C4-2B (cell line): Measurements from ENCODE around the gene LMOD1.

Experiments
- H3K27ac ChIP-seq: fragments of 450-650 bp; 2 replicates; pipeline ENCODE4 v1.5.1; 2017
- ZFX ChIP-seq: fragments of 450-650 bp; IDR thresholded peaks from 2 replicates; pipeline ENCODE4 v1.6.1; 2017
- TF ChIP-seq, protein P1 (sequence below): fragments of 450-650 bp; conservative IDR thresholded peaks from 2 replicates; pipeline ENCODE4 v1.5.1; 2017; ENCODE audit warnings: mild to moderate bottlenecking

The LMOD1 gene

DNA sequence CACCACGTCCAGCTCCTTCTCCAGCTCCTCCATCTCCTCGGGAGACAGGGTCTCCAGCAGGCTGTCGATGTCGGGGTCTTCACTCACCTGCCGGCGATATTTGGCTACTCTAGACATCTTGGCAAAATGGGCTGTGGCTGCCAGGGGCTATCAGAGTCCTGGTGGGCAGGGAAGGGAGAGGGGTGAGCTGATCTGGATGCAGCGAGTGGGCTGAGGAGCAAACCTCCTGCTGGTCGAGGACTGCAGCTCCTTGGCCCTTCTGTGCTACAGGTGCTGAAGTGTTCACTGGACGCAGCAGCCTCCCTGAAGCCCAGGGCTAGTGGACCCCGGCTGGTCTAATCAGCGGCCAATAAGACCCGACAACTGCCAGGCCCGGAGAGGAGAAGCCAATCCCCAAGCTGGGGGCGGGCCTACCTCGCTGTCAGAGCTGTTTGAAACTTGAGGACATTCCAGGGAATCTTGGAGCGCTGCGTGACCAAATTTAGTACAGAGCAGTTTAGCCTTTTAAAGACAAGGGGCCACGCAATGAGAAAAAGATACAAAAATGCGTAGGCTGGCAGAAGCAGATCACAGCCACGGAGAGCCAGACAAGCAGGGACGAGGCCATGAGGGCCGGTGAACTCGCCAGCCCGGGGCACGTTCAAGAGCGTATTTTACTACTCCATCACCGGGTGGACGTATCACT lies at the start of gene LMOD1:
Gene LMOD1, minus strand, starts transcription at position 325 of the 685 bp plus-strand sequence. Its CDS starts 208 bp downstream, at position 117.
- H3K27ac ChIP-seq: no peak within 1 kb of the TSS
- TF ChIP-seq ZFX: no peak
- TF ChIP-seq, protein P1, sequence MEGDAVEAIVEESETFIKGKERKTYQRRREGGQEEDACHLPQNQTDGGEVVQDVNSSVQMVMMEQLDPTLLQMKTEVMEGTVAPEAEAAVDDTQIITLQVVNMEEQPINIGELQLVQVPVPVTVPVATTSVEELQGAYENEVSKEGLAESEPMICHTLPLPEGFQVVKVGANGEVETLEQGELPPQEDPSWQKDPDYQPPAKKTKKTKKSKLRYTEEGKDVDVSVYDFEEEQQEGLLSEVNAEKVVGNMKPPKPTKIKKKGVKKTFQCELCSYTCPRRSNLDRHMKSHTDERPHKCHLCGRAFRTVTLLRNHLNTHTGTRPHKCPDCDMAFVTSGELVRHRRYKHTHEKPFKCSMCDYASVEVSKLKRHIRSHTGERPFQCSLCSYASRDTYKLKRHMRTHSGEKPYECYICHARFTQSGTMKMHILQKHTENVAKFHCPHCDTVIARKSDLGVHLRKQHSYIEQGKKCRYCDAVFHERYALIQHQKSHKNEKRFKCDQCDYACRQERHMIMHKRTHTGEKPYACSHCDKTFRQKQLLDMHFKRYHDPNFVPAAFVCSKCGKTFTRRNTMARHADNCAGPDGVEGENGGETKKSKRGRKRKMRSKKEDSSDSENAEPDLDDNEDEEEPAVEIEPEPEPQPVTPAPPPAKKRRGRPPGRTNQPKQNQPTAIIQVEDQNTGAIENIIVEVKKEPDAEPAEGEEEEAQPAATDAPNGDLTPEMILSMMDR: no peak

DNA sequence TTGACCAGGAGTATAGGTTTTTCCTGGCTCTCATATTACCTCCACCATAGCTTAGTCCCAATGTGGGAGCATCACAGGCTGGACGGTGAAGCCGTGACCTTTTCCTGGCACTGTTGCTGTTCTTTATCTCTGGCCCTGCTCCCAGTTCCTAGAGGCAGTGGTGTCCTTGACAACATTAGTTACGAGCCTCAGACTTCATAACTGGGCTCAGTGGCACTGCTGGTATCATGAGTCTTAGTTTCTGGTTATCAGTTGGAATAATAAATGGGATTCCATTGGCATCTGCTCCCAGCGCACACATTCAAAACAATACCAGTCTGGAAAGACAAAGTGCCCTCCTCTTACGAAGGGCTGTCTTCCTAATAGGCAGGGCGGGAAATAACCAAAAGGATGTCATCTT lies 44.1 kb upstream of the LMOD1 start:
- TF ChIP-seq ZFX: no peak
- TF ChIP-seq, protein P1: no peak
- no peak overlapping the region; the same call in 1 of the 2 replicates for H3K27ac ChIP-seq

- TF ChIP-seq, protein P1: no peak
- TF ChIP-seq ZFX: no peak
- H3K27ac ChIP-seq: peak overlapping the region; percentile 14; the same call in 1 of the 2 replicates
Observed at GRCh38 chr1:201989354-201990128, 43.2 kb upstream of the LMOD1 start.

DNA sequence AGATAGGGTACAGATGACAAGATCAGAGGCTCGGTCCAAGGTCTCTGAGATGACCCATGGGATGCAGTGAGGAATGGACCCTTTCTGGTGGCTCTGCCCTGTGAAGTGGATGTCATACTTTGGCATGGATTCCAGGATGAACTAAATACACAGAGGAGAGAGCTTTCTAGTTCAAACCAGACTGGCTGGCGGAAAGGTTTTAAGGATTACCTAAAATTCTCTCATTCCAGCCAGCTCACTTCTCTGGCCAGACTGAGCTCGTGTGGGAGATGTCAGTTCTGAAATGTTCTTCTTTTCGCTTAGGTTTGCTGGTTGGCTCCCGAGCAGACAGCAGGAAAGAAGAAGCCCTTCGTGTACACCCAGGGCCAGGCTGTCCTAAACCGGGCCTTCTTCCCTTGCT lies 42.3 kb upstream of the LMOD1 start:
- no peak for TF ChIP-seq ZFX
- TF ChIP-seq, protein P1: no peak

DNA sequence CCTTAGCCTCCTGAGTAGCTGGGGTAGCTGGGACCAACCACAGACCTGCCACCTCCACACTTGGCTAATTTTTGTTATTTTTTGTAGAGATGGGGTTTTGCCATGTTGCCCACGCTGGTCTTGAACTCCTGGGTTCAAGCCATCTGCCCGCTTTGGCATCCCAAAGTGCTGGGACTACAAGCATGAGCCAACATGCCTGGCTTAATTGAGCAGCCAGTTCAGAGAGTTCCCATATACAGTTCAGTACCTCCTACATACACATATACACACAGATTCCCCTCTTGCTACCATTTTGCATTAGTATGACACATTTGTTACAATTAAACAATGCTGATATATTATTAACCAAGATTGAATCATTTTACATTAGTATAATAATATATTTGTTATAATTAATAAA lies 39.0 kb upstream of the LMOD1 start:
- no peak overlapping the region for H3K27ac ChIP-seq

More for the DNA sequence above, 42.3 kb upstream of the LMOD1 start:
- H3K27ac ChIP-seq: no peak overlapping the region

DNA sequence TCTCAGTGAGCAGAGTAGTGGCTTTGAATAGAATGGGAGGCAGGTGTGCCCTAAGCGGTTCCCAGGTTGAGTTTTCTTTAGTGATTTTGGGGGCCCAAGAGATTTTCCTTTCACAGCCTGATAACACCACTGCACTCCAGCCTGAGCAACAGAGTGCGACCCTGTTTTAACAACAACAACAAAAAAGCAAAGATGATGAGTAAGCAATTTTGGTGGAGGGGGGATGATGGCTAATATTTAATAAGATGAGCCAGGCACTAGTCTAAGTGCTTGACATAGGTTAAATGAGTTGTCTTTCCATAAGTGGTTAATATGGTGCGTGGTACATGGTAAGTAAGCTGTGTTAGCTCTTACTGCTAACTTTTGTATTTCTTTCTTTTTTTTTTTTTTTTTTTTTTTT lies 38.1 kb upstream of the LMOD1 start:
- H3K27ac ChIP-seq: no peak overlapping the region
- TF ChIP-seq ZFX: no peak
- TF ChIP-seq, protein P1: no peak

More for the DNA sequence above, 39.0 kb upstream of the LMOD1 start:
- TF ChIP-seq ZFX: no peak
- TF ChIP-seq, protein P1: no peak

DNA sequence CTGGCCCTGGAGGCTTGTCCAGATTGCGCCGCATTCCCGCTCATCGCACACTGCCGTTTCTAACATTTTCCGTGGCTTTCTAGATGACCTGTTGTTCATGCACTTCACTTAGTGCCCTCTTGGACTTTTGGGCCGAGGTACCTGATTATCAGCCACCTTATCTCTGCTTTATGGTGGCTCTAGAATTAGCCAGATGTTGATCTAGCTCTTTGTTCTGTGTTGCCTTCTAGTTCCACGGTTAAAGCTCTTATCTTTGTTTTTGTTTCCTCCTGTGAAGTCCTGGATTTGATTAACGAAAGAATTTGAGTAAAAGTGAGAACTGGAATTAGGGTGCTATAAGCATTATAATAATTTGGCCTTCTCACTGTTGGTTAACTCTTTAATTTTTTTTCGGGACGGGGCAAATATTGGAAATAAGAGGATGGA lies 37.0 kb upstream of the LMOD1 start:
- TF ChIP-seq, protein P1: no peak
- TF ChIP-seq ZFX: no peak
- peak overlapping the region; percentile 90 for H3K27ac ChIP-seq
